Neural progenitor cell (in vitro differentiated cells): ENCODE data around the gene PKD2L2.

Experiments
- CTCF ChIP-seq: fragments of 200-600 bp; sonication (generic); IDR thresholded peaks from 2 replicates; pipeline ENCODE4 v1.5.1; 2017; ENCODE audit warnings: antibody characterized with exemption, mild to moderate bottlenecking
- EZH2 ChIP-seq: fragments of 200-600 bp; sonication (generic); IDR thresholded peaks from 2 replicates; pipeline ENCODE4 v1.6.1; 2017; ENCODE audit warnings: antibody characterized with exemption, mild to moderate bottlenecking, moderate library complexity
- EZH2phosphoT487 ChIP-seq: fragments of 200-600 bp; sonication (generic); IDR thresholded peaks from 2 replicates; pipeline ENCODE4 v1.6.1; 2017; ENCODE audit warnings: antibody characterized with exemption

DNA sequence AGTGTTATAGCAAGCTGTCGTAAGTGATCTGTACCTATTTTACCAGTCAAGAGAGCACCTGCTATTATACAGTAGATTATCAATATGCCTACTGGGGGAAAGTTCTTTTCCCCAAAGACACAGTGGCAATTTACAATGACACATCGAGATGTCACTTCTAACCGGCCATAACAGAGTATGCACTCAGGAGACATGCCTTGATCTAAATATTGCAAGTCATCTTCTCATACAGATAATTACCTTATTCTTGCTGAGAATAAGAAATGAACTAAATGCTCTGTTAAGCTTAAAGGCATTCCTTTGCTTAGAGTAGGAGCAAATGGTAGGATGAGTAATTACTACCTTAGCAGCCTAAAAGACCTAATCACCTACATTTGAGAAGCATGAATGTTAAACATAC lies 71.6 kb downstream of the PKD2L2 start:
- no peak for TF ChIP-seq CTCF
- TF ChIP-seq EZH2 = no peak
- no peak for TF ChIP-seq EZH2phosphoT487
